GM19328 (cell line): ENCODE measurements around the gene NAV2.
"Not testable (repeated sequence)": the region's sequence is repeated elsewhere in the genome, so short reads cannot be mapped to it uniquely, and the experiment has no call there.

Experiments used
- ATAC-seq: cut with Tn5 transposase; IDR thresholded peaks from one replicate; pipeline ENCODE4 v1.9.1; 2021; ENCODE audit warnings: mild to moderate bottlenecking, moderate library complexity; ENCODE audit not compliant: unreplicated experiment

The NAV2 gene

GRCh38 chr11:19985111-19985510, 272.5 kb downstream of the NAV2 start:
- ATAC-seq = no peak

- ATAC-seq = no peak
Measured at GRCh38 chr11:19987331-19987801, 274.7 kb downstream of the NAV2 start.

GRCh38 chr11:19988598-19988997, 276.0 kb downstream of the NAV2 start:
- ATAC-seq = no peak

GRCh38 chr11:19989191-19989590, 276.6 kb downstream of the NAV2 start:
- ATAC-seq = no peak

GRCh38 chr11:19992162-19992561, 279.5 kb downstream of the NAV2 start:
- no peak for ATAC-seq

GRCh38 chr11:19992998-19993397, 280.4 kb downstream of the NAV2 start:
- ATAC-seq = no peak

GRCh38 chr11:19994672-19995071, 282.0 kb downstream of the NAV2 start:
- ATAC-seq = no peak

- ATAC-seq = no peak
Measured at GRCh38 chr11:19995145-19995544, 282.5 kb downstream of the NAV2 start.

- ATAC-seq = no peak
Measured at GRCh38 chr11:19996571-19996970, 283.9 kb downstream of the NAV2 start.

GRCh38 chr11:20000022-20000350, 287.3 kb downstream of the NAV2 start:
- ATAC-seq = no peak

- no peak for ATAC-seq
Measured at GRCh38 chr11:20000351-20001134, 287.9 kb downstream of the NAV2 start.

GRCh38 chr11:20002312-20003216, 289.9 kb downstream of the NAV2 start:
- no peak for ATAC-seq

GRCh38 chr11:20003351-20003750, 290.7 kb downstream of the NAV2 start:
- ATAC-seq = no peak

GRCh38 chr11:20004866-20005265, 292.2 kb downstream of the NAV2 start:
- ATAC-seq = no peak

GRCh38 chr11:20005747-20006146, 293.1 kb downstream of the NAV2 start:
- no peak for ATAC-seq

- not testable (repeated sequence) for ATAC-seq
Measured at GRCh38 chr11:20006618-20007017, 294.0 kb downstream of the NAV2 start.

GRCh38 chr11:20007386-20007785, 294.7 kb downstream of the NAV2 start:
- no peak for ATAC-seq

GRCh38 chr11:20008190-20008870, 295.7 kb downstream of the NAV2 start:
- ATAC-seq = no peak

- ATAC-seq = no peak
Measured at GRCh38 chr11:20008871-20009644, 296.4 kb downstream of the NAV2 start.

GRCh38 chr11:20010156-20010850, 297.7 kb downstream of the NAV2 start:
- no peak for ATAC-seq
